Upper lobe of right lung (tissue), 1 donor: ENCODE measurements around the gene RPUSD4. TPM values are rescaled to one million over a fixed set of nuclear protein-coding genes. Genes with fewer than 3 reads are reported as not detected.

ENCODE experiments used
- ATAC-seq: fragments of 200-7000 bp; cut with Tn5 transposase; one replicate; pipeline ENCODE4 v1.9.1; 2020; ENCODE audit warnings: mild to moderate bottlenecking, moderate library complexity
- DNase-seq: peaks from one replicate; pipeline ENCODE4 v3.0.0-alpha.2; 2020
- H3K27ac ChIP-seq: fragments of 200-600 bp; one replicate; pipeline ENCODE4 v1.8.0; 2022
- H3K27me3 ChIP-seq: fragments of 200-600 bp; one replicate; pipeline ENCODE4 v1.8.0; 2022; ENCODE audit warnings: mild to moderate bottlenecking
- H3K36me3 ChIP-seq: fragments of 200-600 bp; one replicate; pipeline ENCODE4 v1.8.0; 2022
- H3K4me1 ChIP-seq: fragments of 200-600 bp; one replicate; pipeline ENCODE4 v1.8.0; 2022
- H3K4me3 ChIP-seq: fragments of 200-600 bp; one replicate; pipeline ENCODE4 v1.8.0; 2022; ENCODE audit warnings: mild to moderate bottlenecking
- H3K9me3 ChIP-seq: fragments of 200-600 bp; one replicate; pipeline ENCODE4 v1.8.0; 2022
- CTCF ChIP-seq: fragments of 200-600 bp; IDR thresholded peaks from one replicate; pipeline ENCODE4 v1.8.0; 2022; ENCODE audit warnings: antibody characterized with exemption
- intact Hi-C: fragments of 100-400 bp; cut with DNase I; formaldehyde crosslinking; loops from one replicate; pipeline ENCODE4 v1.11.0; 2022
- total RNA-seq: library from RNA; stranded (reverse); fragmentation: NEBNext Ultra II Directional; extraction: Animal tissue kit (Norgen Biotek cat#: 25700); gene quantifications from one replicate; pipeline ENCODE4 v1.2.1, GENCODE V29; 2021
- donor health status: DM: no; HTN: yes; CAD: no; lungs with severe emphysema.

The RPUSD4 gene
- total RNA-seq, 1 donor from 2014 or later = 21.6 TPM

GRCh38 chr11:126191379-126192073 lies 19.9 kb downstream of the RPUSD4 start:
- DNase-seq = no peak
- Histone ChIP-seq H3K27ac (no peak overlapping the region), H3K4me1 (no peaks in the 10 kb centered on the region), H3K27me3 (no peaks in the 10 kb centered on the region), H3K9me3 (no peaks in the 10 kb centered on the region), H3K4me3 (no peak overlapping the region), H3K36me3 (peaks cover 28% of the 10 kb centered on the region)
- intact Hi-C loops = loop anchor here (5.0 kb wide), 1 partner anchor 269 kb away; no protein-coding TSS in a partner anchor
- ATAC-seq = no peak
- TF ChIP-seq CTCF = no peak

GRCh38 chr11:126190792-126191191 lies 20.7 kb downstream of the RPUSD4 start:
- TF ChIP-seq CTCF = no peak
- H3K36me3 ChIP-seq = peaks cover 22% of the 10 kb centered on the region
- ATAC-seq (no peak), DNase-seq (no peak)
- H3K27ac ChIP-seq = no peak overlapping the region
- H3K4me1 ChIP-seq = no peaks in the 10 kb centered on the region
- no peak overlapping the region for H3K4me3 ChIP-seq
- no peaks in the 10 kb centered on the region for H3K9me3 ChIP-seq
- no peaks in the 10 kb centered on the region for H3K27me3 ChIP-seq
- intact Hi-C loops = loop anchor here (5.0 kb wide), 1 partner anchor 268 kb away; no protein-coding TSS in a partner anchor

GRCh38 chr11:126189109-126189929 lies 22.1 kb downstream of the RPUSD4 start:
- peak; percentile 43 for DNase-seq
- Histone ChIP-seq H3K27me3 (no peaks in the 10 kb centered on the region), H3K4me1 (no peaks in the 10 kb centered on the region), H3K27ac (no peak overlapping the region), H3K9me3 (no peaks in the 10 kb centered on the region), H3K4me3 (no peak overlapping the region), H3K36me3 (peaks cover 16% of the 10 kb centered on the region)
- TF ChIP-seq CTCF = no peak
- ATAC-seq = no peak
- intact Hi-C loops = no loop called here

- Histone ChIP-seq H3K9me3 (no peaks in the 10 kb centered on the region), H3K36me3 (peaks cover 16% of the 10 kb centered on the region), H3K4me1 (no peaks in the 10 kb centered on the region), H3K27ac (no peak overlapping the region), H3K27me3 (no peaks in the 10 kb centered on the region), H3K4me3 (no peak overlapping the region)
- intact Hi-C loops = no loop called here
- DNase-seq (peak; percentile 40), ATAC-seq (no peak)
- TF ChIP-seq CTCF = no peak
Measured at GRCh38 chr11:126188332-126189108, 22.9 kb downstream of the RPUSD4 start.

GRCh38 chr11:126186708-126187529 lies 24.5 kb downstream of the RPUSD4 start:
- Histone ChIP-seq H3K36me3 (peaks cover 6% of the 10 kb centered on the region), H3K9me3 (no peaks in the 10 kb centered on the region), H3K27ac (no peak overlapping the region), H3K4me3 (no peak overlapping the region), H3K4me1 (no peaks in the 10 kb centered on the region), H3K27me3 (no peaks in the 10 kb centered on the region)
- no peak for TF ChIP-seq CTCF
- DNase-seq (peak; percentile 57), ATAC-seq (no peak)
- intact Hi-C loops = no loop called here
